Endothelial cell of umbilical vein (primary cell): ENCODE measurements around the gene KYNU. TPM values are rescaled to one million over a fixed set of nuclear protein-coding genes. Genes with fewer than 3 reads are reported as not detected.

Experiments used
- BruUV-seq: library from RNA; stranded (reverse); fragments of 400-500 nt; replicated peaks from 2 replicates; lab custom pipeline; 2021; lab: Mats Ljungman, UMichigan
- CTCF ChIA-PET: fragments of 300-600, 350-600 bp; sonication (Branson Sonifier 250); formaldehyde crosslinking; loops from one replicate; lab custom pipeline; 2021; ENCODE audit warnings: antibody characterized with exemption, inconsistent platforms; lab: Charles Lee
- POLR2A ChIA-PET: fragments of 300-600, 350-600 bp; sonication (Branson Sonifier 250); formaldehyde crosslinking; loops from one replicate; lab custom pipeline; 2021; ENCODE audit warnings: antibody characterized with exemption, inconsistent platforms; lab: Charles Lee
- DNase-seq: peaks from one replicate; pipeline ENCODE4 v3.0.0-alpha.2; 2011; ENCODE audit warnings: low read depth, low spot score
- FAIRE-seq: peaks from 2 replicates; lab custom pipeline; 2011; peaks lifted over from hg19 to GRCh38; lab: Jason Lieb, UNC
- H2AFZ ChIP-seq: 2 replicates; pipeline ENCODE4 v1.6.0; 2012; ENCODE audit warnings: low read depth, low read length, control low read depth, inconsistent platforms
- H3K27ac ChIP-seq: 2 replicates; pipeline ENCODE4 v1.5.1; 2011; ENCODE audit warnings: low read depth, mild to moderate bottlenecking, control low read depth, low read length, moderate library complexity; ENCODE audit not compliant: insufficient read depth
- H3K27me3 ChIP-seq, 2 experiments: 2 replicates each; pipeline versions ENCODE4 v1.6.0 to v1.6.1; 2011; ENCODE audit warnings: low read length in 2 of 2, mixed read lengths in 1 of 2; ENCODE audit not compliant: control insufficient read depth in 2 of 2, insufficient read depth in 2 of 2
- H3K36me3 ChIP-seq, 2 experiments: 2 replicates in 1 of 2; 3 replicates in 1 of 2; pipeline ENCODE4 v1.5.1; 2011; ENCODE audit warnings: low read length in 2 of 2, mild to moderate bottlenecking in 1 of 2, moderate library complexity in 1 of 2; ENCODE audit not compliant: control insufficient read depth in 2 of 2, insufficient read depth in 2 of 2; ENCODE audit errors: extremely low read depth in 1 of 2
- H3K4me1 ChIP-seq: 3 replicates; pipeline ENCODE4 v1.5.1; 2011; ENCODE audit warnings: mild to moderate bottlenecking, low read length; ENCODE audit not compliant: control insufficient read depth, insufficient read depth; ENCODE audit errors: extremely low read depth
- H3K4me2 ChIP-seq: 2 replicates; pipeline ENCODE4 v1.6.1; 2011; ENCODE audit warnings: low read length, control low read depth, mixed read lengths; ENCODE audit not compliant: insufficient read depth
- H3K4me3 ChIP-seq, 3 experiments: fragments of 200-600 bp in 1 of 3; sonication (generic), shearing (Covaris generic) in 1 of 3; replicated peaks in 1 of 3; 2 replicates each; pipeline ENCODE4 v1.5.1; 2011 to 2016; ENCODE audit warnings: control low read depth in 3 of 3, low read length in 3 of 3, mild to moderate bottlenecking in 2 of 3, inconsistent platforms in 1 of 3, low read depth in 1 of 3, moderate library complexity in 1 of 3; ENCODE audit not compliant: insufficient read depth in 1 of 3
- H3K79me2 ChIP-seq: 2 replicates; pipeline ENCODE4 v1.6.0; 2012; ENCODE audit warnings: low read length, inconsistent platforms; ENCODE audit not compliant: control insufficient read depth, insufficient read depth
- H3K9ac ChIP-seq: replicated peaks from 2 replicates; pipeline ENCODE3; 2011; ENCODE audit warnings: low read length, control low read depth; ENCODE audit not compliant: insufficient read depth; ENCODE audit errors: extremely low read depth
- H3K9me1 ChIP-seq: replicated peaks from 3 replicates; pipeline ENCODE4 v1.6.0; 2011; ENCODE audit warnings: mild to moderate bottlenecking, low read length; ENCODE audit not compliant: control insufficient read depth, insufficient read depth; ENCODE audit errors: extremely low read depth
- H3K9me3 ChIP-seq: replicated peaks from 2 replicates; pipeline ENCODE4 v1.5.1; 2012; ENCODE audit warnings: low read length, inconsistent platforms; ENCODE audit not compliant: control insufficient read depth, insufficient read depth
- H4K20me1 ChIP-seq: replicated peaks from 2 replicates; pipeline ENCODE3; 2011; ENCODE audit warnings: mild to moderate bottlenecking, low read length; ENCODE audit not compliant: control insufficient read depth, insufficient read depth; ENCODE audit errors: extremely low read depth
- CTCF ChIP-seq, 2 donors: IDR thresholded peaks; 1 replicate in 1 of 2; 2 replicates in 1 of 2; pipeline ENCODE4 v1.5.1; 2011; ENCODE audit warnings: low read length in 2 of 2, mild to moderate bottlenecking in 2 of 2, moderate library complexity in 2 of 2, control low read depth in 1 of 2, inconsistent platforms in 1 of 2, low read depth in 1 of 2; ENCODE audit not compliant: insufficient read depth in 1 of 2; ENCODE audit errors: extremely low read depth in 1 of 2
- EZH2 ChIP-seq: IDR thresholded peaks from 2 replicates; pipeline ENCODE4 v1.6.1; 2012; ENCODE audit warnings: borderline replicate concordance, low read depth, mild to moderate bottlenecking, moderate library complexity, low read length, inconsistent platforms; ENCODE audit not compliant: severe bottlenecking
- FOS ChIP-seq: IDR thresholded peaks from 2 replicates; pipeline ENCODE4 v1.6.1; 2011; ENCODE audit warnings: mild to moderate bottlenecking, low read length, moderate library complexity, borderline replicate concordance; ENCODE audit not compliant: insufficient read depth
- GATA2 ChIP-seq: IDR thresholded peaks from 2 replicates; pipeline ENCODE4 v1.7.0; 2011; ENCODE audit warnings: low read depth, mild to moderate bottlenecking, moderate library complexity, mixed read lengths, low read length; ENCODE audit not compliant: insufficient read length, insufficient read depth
- JUN ChIP-seq: IDR thresholded peaks from 2 replicates; pipeline ENCODE4 v1.6.1; 2011; ENCODE audit warnings: borderline replicate concordance, low read depth; ENCODE audit not compliant: insufficient read length, insufficient read depth
- MAX ChIP-seq: IDR thresholded peaks from 2 replicates; pipeline ENCODE4 v1.6.1; 2011; ENCODE audit not compliant: insufficient read depth, insufficient read length
- MYC ChIP-seq: IDR thresholded peaks from one replicate; pipeline ENCODE4 v1.6.1; 2011; ENCODE audit warnings: mild to moderate bottlenecking, low read depth, low read length
- POLR2A ChIP-seq: IDR thresholded peaks from 2 replicates; pipeline ENCODE4 v1.6.1; 2012; ENCODE audit warnings: low read depth, mild to moderate bottlenecking, control low read depth, low read length
- POLR2AphosphoS5 ChIP-seq: IDR thresholded peaks from 2 replicates; pipeline ENCODE4 v1.6.1; 2012; ENCODE audit warnings: low read depth, mild to moderate bottlenecking, control low read depth, low read length, moderate library complexity; ENCODE audit not compliant: insufficient read depth
- dilution Hi-C: fragments of 300-500 bp; cut with MboI; formaldehyde crosslinking; loops from one replicate; pipeline ENCODE4 v1.15.0; 2019; ENCODE audit warnings: low sequenced_read_pairs; ENCODE audit not compliant: extremely low pct_ligation_motif_present
- intact Hi-C: fragments of 100-400 bp; cut with micrococcal nuclease; formaldehyde crosslinking; loops from one replicate; pipeline ENCODE4 v1.10.0; 2022
- polyA plus RNA-seq, 4 experiments: library from polyadenylated mRNA; depleted of rRNA in 3 of 4; stranded (reverse) in 3 of 4; unstranded in 1 of 4; fragments of >200 nt; gene quantifications; 2 replicates each; pipeline versions ENCODE4 v1.2.1 to v1.2.3, GENCODE V29; 2011 to 2012; ENCODE audit warnings: missing spikeins in 1 of 4
- total RNA-seq: library from RNA; stranded (reverse); gene quantifications from 2 replicates; pipeline ENCODE4 v1.2.3, GENCODE V29; 2021

Gene KYNU
- total and polyA plus RNA-seq, 2 donors (not counting 3 experiments of a cell fraction or from before 2014, with no cell fraction given) = 0.04 TPM; not detected in 1

- H3K4me2 ChIP-seq = no peak overlapping the region
- H4K20me1 ChIP-seq = no peaks in the 10 kb centered on the region
- H2AFZ ChIP-seq = no peak overlapping the region
- no peaks in the 10 kb centered on the region for H3K27me3 ChIP-seq
- H3K9me3 ChIP-seq = no peaks in the 10 kb centered on the region
- H3K4me3 ChIP-seq = no peak overlapping the region
- dilution Hi-C loops = no loop called here
- H3K36me3 ChIP-seq = no peaks in the 10 kb centered on the region
- H3K27ac ChIP-seq = no peak overlapping the region
- ChIA-PET POLR2A (no interaction called here), CTCF (interaction anchor here (1.0 to 1.8 kb wide), 5 partner anchors 10 to 23 kb away, joined by 3 to 5 read pairs (median 4); no protein-coding TSS in a partner anchor)
- TF ChIP-seq MYC (no peak), POLR2AphosphoS5 (no peak), FOS (no peak), GATA2 (no peak), EZH2 (no peak), JUN (no peak), MAX (no peak), CTCF (IDR thresholded peaks at IDR 0.05; ENCODE audit: extremely low read depth in 1 of 2, insufficient read depth in 1 of 2, low read depth in 1 of 2, low read length in 2 of 2) (no peak), POLR2A (no peak)
- no peaks in the 10 kb centered on the region for H3K79me2 ChIP-seq
- H3K4me1 ChIP-seq = no peaks in the 10 kb centered on the region
- BruUV-seq = no TSS peak
- H3K9me1 ChIP-seq = no peaks in the 10 kb centered on the region
- intact Hi-C loops = no loop called here
- DNase-seq = no peak
- no peak overlapping the region for H3K9ac ChIP-seq
- no peak for FAIRE-seq
These were observed 14.6 kb upstream of the KYNU start for GRCh38 chr2:142862847-142863246.
